Osteoblast (primary cell): ENCODE measurements around the gene C2orf42. TPM values are rescaled to one million over a fixed set of nuclear protein-coding genes. Genes with fewer than 3 reads are reported as not detected.
"Not testable (repeated sequence)": the region's sequence is repeated elsewhere in the genome, so short reads cannot be mapped to it uniquely, and the experiment has no call there.

ENCODE experiments used
- DNase-seq: peaks from one replicate; pipeline ENCODE4 v3.0.0; 2011; ENCODE audit warnings: low spot score, mixed read lengths; ENCODE audit not compliant: insufficient read length; ENCODE audit errors: missing footprints
- H2AFZ ChIP-seq: 2 replicates; pipeline ENCODE4 v1.6.0; 2011; ENCODE audit warnings: mild to moderate bottlenecking, low read length
- H3K27ac ChIP-seq: 2 replicates; pipeline ENCODE4 v1.5.1; 2011; ENCODE audit warnings: mild to moderate bottlenecking, low read depth, low read length, moderate library complexity
- H3K27me3 ChIP-seq: 2 replicates; pipeline ENCODE4 v1.6.0; 2012; ENCODE audit warnings: mild to moderate bottlenecking, control low read depth, inconsistent platforms, low read length, moderate library complexity; ENCODE audit not compliant: insufficient read depth
- H3K36me3 ChIP-seq: 2 replicates; pipeline ENCODE4 v1.5.1; 2011; ENCODE audit warnings: mild to moderate bottlenecking, low read length, control low read depth, moderate library complexity; ENCODE audit not compliant: insufficient read depth
- H3K4me1 ChIP-seq: 2 replicates; pipeline ENCODE4 v1.5.1; 2011; ENCODE audit warnings: mild to moderate bottlenecking, low read length, control low read depth, moderate library complexity; ENCODE audit not compliant: insufficient read depth
- H3K4me2 ChIP-seq: 2 replicates; pipeline ENCODE4 v1.6.0; 2011; ENCODE audit warnings: mild to moderate bottlenecking, low read length; ENCODE audit not compliant: insufficient read depth
- H3K4me3 ChIP-seq: fragments of 200-600 bp; sonication (generic); 3 replicates; pipeline ENCODE4 v1.5.1; 2012; ENCODE audit warnings: mild to moderate bottlenecking, low read length, inconsistent platforms; ENCODE audit not compliant: insufficient read depth
- H3K79me2 ChIP-seq: 2 replicates; pipeline ENCODE4 v1.6.0; 2012; ENCODE audit warnings: mild to moderate bottlenecking, low read length, control low read depth, inconsistent platforms; ENCODE audit not compliant: insufficient read depth
- H3K9me3 ChIP-seq: 2 replicates; pipeline ENCODE4 v1.5.1; 2011; ENCODE audit warnings: low read depth, low read length, control low read depth
- H4K20me1 ChIP-seq: 2 replicates; pipeline ENCODE4 v1.6.0; 2012; ENCODE audit warnings: mild to moderate bottlenecking, low read length, control low read depth; ENCODE audit not compliant: insufficient read depth
- total RNA-seq: library from RNA; depleted of rRNA; stranded (reverse); fragments of >200 nt; gene quantifications from 2 replicates; pipeline ENCODE4 v1.2.3, GENCODE V29; 2012
- TF ChIP-seq, protein P1 (sequence below): IDR thresholded peaks from 2 replicates; pipeline ENCODE4 v1.5.1; 2011; ENCODE audit warnings: mild to moderate bottlenecking, low read depth, low read length, moderate library complexity; ENCODE audit errors: extremely low read depth

The C2orf42 gene
- total RNA-seq, 1 donor, result 25.0 TPM

DNA sequence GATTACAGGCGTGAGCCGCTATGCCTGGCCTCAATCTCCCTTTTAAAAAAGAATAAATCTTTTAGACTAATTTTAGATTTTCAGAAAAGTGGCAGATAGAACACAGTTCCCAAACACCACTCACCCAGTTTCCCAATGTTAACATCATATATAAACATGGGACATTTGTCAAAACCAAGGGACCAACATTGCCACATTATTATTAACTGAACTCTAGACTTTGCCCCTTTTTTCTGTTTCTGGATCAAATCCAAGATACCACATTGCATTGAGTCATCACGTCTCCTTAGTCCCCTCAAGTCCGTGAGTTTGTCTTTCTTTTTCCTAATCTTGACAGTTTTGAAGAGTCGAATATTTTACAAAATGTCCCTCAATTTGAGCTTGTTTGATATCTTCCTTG, 2.4 kb downstream of the C2orf42 start:
- TF ChIP-seq, protein P1, sequence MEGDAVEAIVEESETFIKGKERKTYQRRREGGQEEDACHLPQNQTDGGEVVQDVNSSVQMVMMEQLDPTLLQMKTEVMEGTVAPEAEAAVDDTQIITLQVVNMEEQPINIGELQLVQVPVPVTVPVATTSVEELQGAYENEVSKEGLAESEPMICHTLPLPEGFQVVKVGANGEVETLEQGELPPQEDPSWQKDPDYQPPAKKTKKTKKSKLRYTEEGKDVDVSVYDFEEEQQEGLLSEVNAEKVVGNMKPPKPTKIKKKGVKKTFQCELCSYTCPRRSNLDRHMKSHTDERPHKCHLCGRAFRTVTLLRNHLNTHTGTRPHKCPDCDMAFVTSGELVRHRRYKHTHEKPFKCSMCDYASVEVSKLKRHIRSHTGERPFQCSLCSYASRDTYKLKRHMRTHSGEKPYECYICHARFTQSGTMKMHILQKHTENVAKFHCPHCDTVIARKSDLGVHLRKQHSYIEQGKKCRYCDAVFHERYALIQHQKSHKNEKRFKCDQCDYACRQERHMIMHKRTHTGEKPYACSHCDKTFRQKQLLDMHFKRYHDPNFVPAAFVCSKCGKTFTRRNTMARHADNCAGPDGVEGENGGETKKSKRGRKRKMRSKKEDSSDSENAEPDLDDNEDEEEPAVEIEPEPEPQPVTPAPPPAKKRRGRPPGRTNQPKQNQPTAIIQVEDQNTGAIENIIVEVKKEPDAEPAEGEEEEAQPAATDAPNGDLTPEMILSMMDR, result no peak
- Histone ChIP-seq H3K4me2 (no peak overlapping the region), H3K36me3 (no peaks in the 10 kb centered on the region), H3K27me3 (no peaks in the 10 kb centered on the region), H4K20me1 (no peaks in the 10 kb centered on the region), H3K4me1 (no peaks in the 10 kb centered on the region), H3K27ac (no peak overlapping the region), H3K79me2 (peaks cover 13% of the 10 kb centered on the region), H2AFZ (no peak overlapping the region), H3K4me3 (no peak overlapping the region), H3K9me3 (no peaks in the 10 kb centered on the region)
- DNase-seq, result peak; percentile 3

DNA sequence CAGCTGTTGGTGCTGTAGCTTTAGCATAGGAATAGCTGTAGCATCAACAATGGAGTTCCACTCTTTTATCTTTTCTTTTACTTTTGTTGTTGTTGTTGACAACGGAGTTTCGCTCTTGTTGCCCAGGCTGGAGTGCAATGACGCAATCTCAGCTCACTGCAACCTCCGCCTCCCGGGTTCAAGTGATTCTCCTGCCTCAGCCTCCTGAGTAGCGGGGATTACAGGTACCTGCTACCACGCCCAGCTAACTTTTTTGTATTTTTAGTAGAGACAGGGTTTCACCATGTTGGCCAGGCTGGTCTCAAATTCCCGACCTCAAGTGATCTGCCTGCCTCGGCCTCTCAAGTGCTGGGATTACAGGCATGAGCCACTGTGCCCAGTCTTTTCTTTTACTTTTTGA, 3.6 kb downstream of the C2orf42 start:
- not testable (repeated sequence) for H3K9me3 ChIP-seq, H3K4me1 ChIP-seq, H3K4me2 ChIP-seq, H2AFZ ChIP-seq, H3K27ac ChIP-seq, H4K20me1 ChIP-seq, H3K27me3 ChIP-seq, H3K36me3 ChIP-seq, H3K4me3 ChIP-seq, DNase-seq
- peaks cover 13% of the 10 kb centered on the region for H3K79me2 ChIP-seq

DNA sequence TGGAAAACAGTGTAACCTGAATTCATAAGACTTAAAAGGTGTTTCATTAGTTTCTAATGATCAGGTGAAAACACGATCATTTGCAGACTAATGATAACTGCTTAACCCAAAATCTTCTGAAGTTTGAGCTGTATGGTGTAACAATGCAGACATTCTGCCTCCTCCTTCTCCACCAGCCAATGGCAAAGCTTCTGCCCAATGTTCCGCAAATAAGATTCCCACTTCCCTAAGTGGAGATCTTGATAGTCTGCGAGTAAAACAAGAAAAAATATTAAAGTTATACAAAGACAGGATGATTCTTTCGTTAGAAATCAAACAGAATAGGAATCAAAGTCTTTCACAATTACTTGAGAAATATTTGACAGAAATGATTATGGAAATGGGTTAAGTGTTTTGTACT, 8.1 kb downstream of the C2orf42 start:
- no peaks in the 10 kb centered on the region for H3K27me3 ChIP-seq
- H3K36me3 ChIP-seq, result peaks cover 15% of the 10 kb centered on the region
- H3K9me3 ChIP-seq, result no peaks in the 10 kb centered on the region
- H2AFZ ChIP-seq, result no peak overlapping the region
- TF ChIP-seq, protein P1, result no peak
- H3K4me3 ChIP-seq, result no peak overlapping the region
- peak; percentile 9 for DNase-seq
- H3K79me2 ChIP-seq, result peaks cover 2% of the 10 kb centered on the region
- no peaks in the 10 kb centered on the region for H4K20me1 ChIP-seq
- no peak overlapping the region for H3K27ac ChIP-seq
- H3K4me2 ChIP-seq, result no peak overlapping the region
- H3K4me1 ChIP-seq, result peaks cover 12% of the 10 kb centered on the region

DNA sequence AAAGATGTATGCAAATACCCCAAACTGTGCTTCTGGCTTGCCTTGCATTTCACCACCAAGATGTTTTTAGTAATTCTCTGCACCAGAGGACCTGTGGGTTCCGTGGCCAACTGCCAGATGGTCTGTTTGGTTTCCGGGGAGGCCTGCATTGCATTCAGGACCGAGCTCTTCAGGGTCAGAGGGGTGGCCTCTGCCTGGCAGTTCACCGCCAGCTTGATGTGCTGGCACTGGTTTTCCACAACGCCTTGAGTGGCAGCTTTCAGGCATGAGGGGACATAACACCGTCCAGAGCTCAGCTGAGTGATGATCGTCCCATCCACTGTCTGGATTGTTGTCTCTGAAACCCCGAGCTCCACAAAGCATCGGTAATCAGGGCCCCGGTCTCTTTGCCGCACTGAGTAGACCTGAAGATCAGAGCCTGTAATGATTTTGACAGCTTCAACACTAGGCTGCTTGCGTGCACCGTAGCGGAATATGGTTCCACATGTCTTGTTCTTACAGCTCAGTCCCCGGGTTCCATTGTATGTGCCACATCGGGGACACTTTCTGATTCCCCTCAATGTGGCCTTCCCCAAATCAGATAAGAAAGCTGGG, 9.4 kb downstream of the C2orf42 start:
- Histone ChIP-seq H2AFZ (peak overlapping the region; percentile 0), H3K4me2 (peak overlapping the region; percentile 40), H3K27ac (peak overlapping the region; percentile 63), H4K20me1 (no peaks in the 10 kb centered on the region), H3K79me2 (peaks cover 2% of the 10 kb centered on the region), H3K9me3 (no peaks in the 10 kb centered on the region), H3K27me3 (no peaks in the 10 kb centered on the region), H3K4me3 (no peak overlapping the region), H3K4me1 (peaks cover 12% of the 10 kb centered on the region), H3K36me3 (peaks cover 24% of the 10 kb centered on the region)
- TF ChIP-seq, protein P1, result no peak
- no peak for DNase-seq
